Measurements from ENCODE around the gene PPP1R3F.

The PPP1R3F gene

GRCh38 chrX:49228185-49228584 lies 41.4 kb upstream of the PPP1R3F start:
- H3K27ac ChIP-seq (replicated peaks): no peak overlapping the region
- no peak for DNase-seq (ENCODE audit: low read depth in 1 of 2, low spot score in 1 of 2)
- H3K4me3 ChIP-seq (replicated peaks; ENCODE audit: insufficient read depth, low read length): no peak overlapping the region
- TF ChIP-seq SPI1 (IDR thresholded peaks at IDR 0.05; ENCODE audit: borderline replicate concordance, low read depth) (no peak), GABPA (IDR thresholded peaks at IDR 0.05; ENCODE audit: low read depth) (no peak), CTCF (IDR thresholded peaks at IDR 0.05; ENCODE audit: insufficient read depth, low read length) (no peak), POLR2AphosphoS5 (IDR thresholded peaks at IDR 0.05; ENCODE audit: low read depth) (no peak)
- no peaks in the 10 kb centered on the region for H3K27me3 ChIP-seq (ENCODE audit: insufficient read depth, poor library complexity, severe bottlenecking)

GRCh38 chrX:49230500-49231232 lies 38.9 kb upstream of the PPP1R3F start:
- DNase-seq (ENCODE audit: low read depth in 1 of 2, low spot score in 1 of 2): no peak
- no peak for TF ChIP-seq REST (IDR thresholded peaks at IDR 0.05; ENCODE audit: insufficient replicate concordance, low read depth)
- TF ChIP-seq GABPA (IDR thresholded peaks at IDR 0.05; ENCODE audit: low read depth): no peak
- no peak for TF ChIP-seq CTCF (IDR thresholded peaks at IDR 0.05; ENCODE audit: insufficient read depth, low read length)
- TF ChIP-seq SPI1 (IDR thresholded peaks at IDR 0.05; ENCODE audit: borderline replicate concordance, low read depth): no peak
- H3K27me3 ChIP-seq (ENCODE audit: insufficient read depth, poor library complexity, severe bottlenecking): no peaks in the 10 kb centered on the region
- H3K27ac ChIP-seq (replicated peaks): no peak overlapping the region
- no peak overlapping the region for H3K4me3 ChIP-seq (replicated peaks; ENCODE audit: insufficient read depth, low read length)

- TF ChIP-seq GABPA (IDR thresholded peaks at IDR 0.05; ENCODE audit: low read depth) (no peak), CTCF (IDR thresholded peaks at IDR 0.05; ENCODE audit: insufficient read depth, low read length) (no peak), POLR2AphosphoS5 (IDR thresholded peaks at IDR 0.05; ENCODE audit: low read depth) (no peak), SPI1 (IDR thresholded peaks at IDR 0.05; ENCODE audit: borderline replicate concordance, low read depth) (no peak), REST (IDR thresholded peaks at IDR 0.05; ENCODE audit: insufficient replicate concordance, low read depth) (no peak)
- DNase-seq (ENCODE audit: low read depth in 1 of 2, low spot score in 1 of 2): no peak
- Histone ChIP-seq H3K4me3 (replicated peaks; ENCODE audit: insufficient read depth, low read length) (no peak overlapping the region), H3K27me3 (ENCODE audit: insufficient read depth, poor library complexity, severe bottlenecking) (no peaks in the 10 kb centered on the region), H3K27ac (replicated peaks) (no peak overlapping the region)
Observed at GRCh38 chrX:49231333-49232000, 38.1 kb upstream of the PPP1R3F start.

Data from HL-60 (cell line).